ENCODE measurements around the gene IL4I1. TPM values are rescaled to one million over a fixed set of nuclear protein-coding genes. Genes with fewer than 3 reads are reported as not detected.

Gene IL4I1
- polyA plus RNA-seq, 1 donor from 2014 or later = 0.39 TPM

- no peaks in the 10 kb centered on the region for H3K9me3 Mint-ChIP-seq
- no peak overlapping the region for H3K4me3 Mint-ChIP-seq
- H3K27ac Mint-ChIP-seq = peak overlapping the region in 2 of 3 donors; percentile 23 to 60
- H3K36me3 Mint-ChIP-seq = no peaks in the 10 kb centered on the region
- H3K4me1 Mint-ChIP-seq = peaks cover 3 to 27% (median 6%) of the 10 kb centered on the region in 3 donors
- peaks cover 2% of the 10 kb centered on the region for H3K27me3 Mint-ChIP-seq
These were observed 22.9 kb downstream of the IL4I1 start for GRCh38 chr19:49873834-49874233.

GRCh38 chr19:49873129-49873521, 23.6 kb downstream of the IL4I1 start:
- H3K27me3 Mint-ChIP-seq = peaks cover 2% of the 10 kb centered on the region
- H3K4me3 Mint-ChIP-seq = no peak overlapping the region
- H3K27ac Mint-ChIP-seq = no peak overlapping the region
- no peaks in the 10 kb centered on the region for H3K9me3 Mint-ChIP-seq
- H3K36me3 Mint-ChIP-seq = no peaks in the 10 kb centered on the region
- H3K4me1 Mint-ChIP-seq = peaks cover 3 to 25% (median 3%) of the 10 kb centered on the region in 3 donors

- H3K9me3 Mint-ChIP-seq = no peaks in the 10 kb centered on the region
- peak overlapping the region in 2 of 4 donors; percentile 34 to 44 for H3K4me3 Mint-ChIP-seq
- peaks cover 5 to 26% (median 5%) of the 10 kb centered on the region in 3 donors for H3K4me1 Mint-ChIP-seq
- no peaks in the 10 kb centered on the region for H3K36me3 Mint-ChIP-seq
- no peak overlapping the region for H3K27ac Mint-ChIP-seq
- H3K27me3 Mint-ChIP-seq = no peaks in the 10 kb centered on the region
These were observed 24.2 kb downstream of the IL4I1 start for GRCh38 chr19:49872245-49873128.

GRCh38 chr19:49871349-49871985, 25.2 kb downstream of the IL4I1 start:
- Mint-ChIP-seq H3K9me3 (no peaks in the 10 kb centered on the region), H3K36me3 (no peaks in the 10 kb centered on the region), H3K27ac (peak overlapping the region in 1 of 3 donors; percentile 50), H3K4me1 (peaks cover 7 to 30% (median 11%) of the 10 kb centered on the region in 3 donors), H3K27me3 (no peaks in the 10 kb centered on the region), H3K4me3 (peak overlapping the region in 1 of 4 donors; percentile 69)

GRCh38 chr19:49870309-49870901, 26.3 kb downstream of the IL4I1 start:
- H3K36me3 Mint-ChIP-seq = no peaks in the 10 kb centered on the region
- peak overlapping the region in 2 of 3 donors; percentile 36 to 90 for H3K27ac Mint-ChIP-seq
- H3K9me3 Mint-ChIP-seq = no peaks in the 10 kb centered on the region
- H3K27me3 Mint-ChIP-seq = no peaks in the 10 kb centered on the region
- H3K4me3 Mint-ChIP-seq = peak overlapping the region in 3 of 4 donors; percentile 69 to 92 (median 90)
- H3K4me1 Mint-ChIP-seq = peaks cover 8 to 36% (median 11%) of the 10 kb centered on the region in 3 donors

- H3K4me1 Mint-ChIP-seq = peaks cover 11 to 34% (median 11%) of the 10 kb centered on the region in 3 donors
- H3K27me3 Mint-ChIP-seq = no peaks in the 10 kb centered on the region
- peak overlapping the region in 3 of 4 donors; percentile 69 to 92 (median 90) for H3K4me3 Mint-ChIP-seq
- H3K27ac Mint-ChIP-seq = peak overlapping the region in 2 of 3 donors; percentile 36 to 39
- H3K9me3 Mint-ChIP-seq = no peaks in the 10 kb centered on the region
- H3K36me3 Mint-ChIP-seq = no peaks in the 10 kb centered on the region
These were observed 27.0 kb downstream of the IL4I1 start for GRCh38 chr19:49869484-49870308.

GRCh38 chr19:49869009-49869483, 27.6 kb downstream of the IL4I1 start:
- H3K36me3 Mint-ChIP-seq = no peaks in the 10 kb centered on the region
- no peaks in the 10 kb centered on the region for H3K27me3 Mint-ChIP-seq
- no peaks in the 10 kb centered on the region for H3K9me3 Mint-ChIP-seq
- H3K27ac Mint-ChIP-seq = no peak overlapping the region
- H3K4me3 Mint-ChIP-seq = no peak overlapping the region
- H3K4me1 Mint-ChIP-seq = peaks cover 11 to 34% (median 14%) of the 10 kb centered on the region in 3 donors

GRCh38 chr19:49866933-49867782, 29.5 kb downstream of the IL4I1 start, which contains the start of gene PNKP:
Gene PNKP (minus strand): TSS chr19:49867576. CDS start chr19:49867204, 372 bp downstream.
- Mint-ChIP-seq H3K27ac (peak within 1 kb of the TSS in 2 of 3 donors; percentile 92 to 94), H3K27me3 (no peaks in the 10 kb centered on the region), H3K4me3 (peak within 1 kb of the TSS in 2 of 4 donors; percentile 97 to 100), H3K4me1 (peaks cover 11 to 37% (median 16%) of the 10 kb centered on the region in 3 donors), H3K36me3 (peaks cover 5% of the 10 kb centered on the region), H3K9me3 (no peaks in the 10 kb centered on the region)

- no peaks in the 10 kb centered on the region for H3K9me3 Mint-ChIP-seq
- peaks cover 11 to 27% (median 16%) of the 10 kb centered on the region in 3 donors for H3K4me1 Mint-ChIP-seq
- no peaks in the 10 kb centered on the region for H3K27me3 Mint-ChIP-seq
- H3K4me3 Mint-ChIP-seq = no peak overlapping the region
- peaks cover 8% of the 10 kb centered on the region for H3K36me3 Mint-ChIP-seq
- H3K27ac Mint-ChIP-seq = peak overlapping the region in 2 of 3 donors; percentile 18 to 71
These were observed 31.8 kb downstream of the IL4I1 start for GRCh38 chr19:49864890-49865289.

- Mint-ChIP-seq H3K27ac (peak overlapping the region in 2 of 3 donors; percentile 18 to 80), H3K4me1 (peaks cover 11 to 27% (median 16%) of the 10 kb centered on the region in 3 donors), H3K27me3 (no peaks in the 10 kb centered on the region), H3K9me3 (no peaks in the 10 kb centered on the region), H3K36me3 (peaks cover 8% of the 10 kb centered on the region), H3K4me3 (no peak overlapping the region)
These were observed 32.8 kb downstream of the IL4I1 start for GRCh38 chr19:49863935-49864320.

- Mint-ChIP-seq H3K27ac (peak overlapping the region in 2 of 3 donors; percentile 4 to 71), H3K4me1 (peaks cover 11 to 25% (median 16%) of the 10 kb centered on the region in 3 donors)
These were observed 33.3 kb downstream of the IL4I1 start for GRCh38 chr19:49863254-49863934.

GRCh38 chr19:49862391-49863253, 34.1 kb downstream of the IL4I1 start:
- H3K4me1 Mint-ChIP-seq = peaks cover 7 to 23% (median 11%) of the 10 kb centered on the region in 3 donors
- H3K27me3 Mint-ChIP-seq = no peaks in the 10 kb centered on the region
- peak overlapping the region in 1 of 3 donors; percentile 4 for H3K27ac Mint-ChIP-seq
- peaks cover 8% of the 10 kb centered on the region for H3K36me3 Mint-ChIP-seq
- no peaks in the 10 kb centered on the region for H3K9me3 Mint-ChIP-seq
- H3K4me3 Mint-ChIP-seq = peak overlapping the region in 1 of 4 donors; percentile 28

More at GRCh38 chr19:49863254-49863934, 33.3 kb downstream of the IL4I1 start:
- H3K9me3 Mint-ChIP-seq = no peaks in the 10 kb centered on the region
- H3K36me3 Mint-ChIP-seq = peaks cover 8% of the 10 kb centered on the region
- no peaks in the 10 kb centered on the region for H3K27me3 Mint-ChIP-seq
- H3K4me3 Mint-ChIP-seq = peak overlapping the region in 1 of 4 donors; percentile 28

Measured in IgD-negative memory B cell (primary cell).